Astrocyte of the cerebellum (primary cell): Measurements from ENCODE around the gene HUWE1.

Experiments used
- DNase-seq: peaks from one replicate; pipeline ENCODE4 v3.0.0-alpha.2; 2011; ENCODE audit warnings: low read depth
- H3K4me3 ChIP-seq: 2 replicates; pipeline ENCODE4 v1.5.1; 2011; ENCODE audit warnings: mild to moderate bottlenecking, low read depth, low read length, moderate library complexity
- in situ Hi-C: cut with HindIII; loops from 2 replicates; pipeline ENCODE4 v1.10.0; 2017; ENCODE audit warnings: low sequenced_read_pairs
- TF ChIP-seq, protein P1 (sequence below): IDR thresholded peaks from 2 replicates; pipeline ENCODE4 v1.5.1; 2012; ENCODE audit warnings: low read length, low read depth, moderate library complexity, mild to moderate bottlenecking; ENCODE audit errors: missing control alignments

Gene HUWE1, protein sequence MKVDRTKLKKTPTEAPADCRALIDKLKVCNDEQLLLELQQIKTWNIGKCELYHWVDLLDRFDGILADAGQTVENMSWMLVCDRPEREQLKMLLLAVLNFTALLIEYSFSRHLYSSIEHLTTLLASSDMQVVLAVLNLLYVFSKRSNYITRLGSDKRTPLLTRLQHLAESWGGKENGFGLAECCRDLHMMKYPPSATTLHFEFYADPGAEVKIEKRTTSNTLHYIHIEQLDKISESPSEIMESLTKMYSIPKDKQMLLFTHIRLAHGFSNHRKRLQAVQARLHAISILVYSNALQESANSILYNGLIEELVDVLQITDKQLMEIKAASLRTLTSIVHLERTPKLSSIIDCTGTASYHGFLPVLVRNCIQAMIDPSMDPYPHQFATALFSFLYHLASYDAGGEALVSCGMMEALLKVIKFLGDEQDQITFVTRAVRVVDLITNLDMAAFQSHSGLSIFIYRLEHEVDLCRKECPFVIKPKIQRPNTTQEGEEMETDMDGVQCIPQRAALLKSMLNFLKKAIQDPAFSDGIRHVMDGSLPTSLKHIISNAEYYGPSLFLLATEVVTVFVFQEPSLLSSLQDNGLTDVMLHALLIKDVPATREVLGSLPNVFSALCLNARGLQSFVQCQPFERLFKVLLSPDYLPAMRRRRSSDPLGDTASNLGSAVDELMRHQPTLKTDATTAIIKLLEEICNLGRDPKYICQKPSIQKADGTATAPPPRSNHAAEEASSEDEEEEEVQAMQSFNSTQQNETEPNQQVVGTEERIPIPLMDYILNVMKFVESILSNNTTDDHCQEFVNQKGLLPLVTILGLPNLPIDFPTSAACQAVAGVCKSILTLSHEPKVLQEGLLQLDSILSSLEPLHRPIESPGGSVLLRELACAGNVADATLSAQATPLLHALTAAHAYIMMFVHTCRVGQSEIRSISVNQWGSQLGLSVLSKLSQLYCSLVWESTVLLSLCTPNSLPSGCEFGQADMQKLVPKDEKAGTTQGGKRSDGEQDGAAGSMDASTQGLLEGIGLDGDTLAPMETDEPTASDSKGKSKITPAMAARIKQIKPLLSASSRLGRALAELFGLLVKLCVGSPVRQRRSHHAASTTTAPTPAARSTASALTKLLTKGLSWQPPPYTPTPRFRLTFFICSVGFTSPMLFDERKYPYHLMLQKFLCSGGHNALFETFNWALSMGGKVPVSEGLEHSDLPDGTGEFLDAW (N-terminal part only)

DNA sequence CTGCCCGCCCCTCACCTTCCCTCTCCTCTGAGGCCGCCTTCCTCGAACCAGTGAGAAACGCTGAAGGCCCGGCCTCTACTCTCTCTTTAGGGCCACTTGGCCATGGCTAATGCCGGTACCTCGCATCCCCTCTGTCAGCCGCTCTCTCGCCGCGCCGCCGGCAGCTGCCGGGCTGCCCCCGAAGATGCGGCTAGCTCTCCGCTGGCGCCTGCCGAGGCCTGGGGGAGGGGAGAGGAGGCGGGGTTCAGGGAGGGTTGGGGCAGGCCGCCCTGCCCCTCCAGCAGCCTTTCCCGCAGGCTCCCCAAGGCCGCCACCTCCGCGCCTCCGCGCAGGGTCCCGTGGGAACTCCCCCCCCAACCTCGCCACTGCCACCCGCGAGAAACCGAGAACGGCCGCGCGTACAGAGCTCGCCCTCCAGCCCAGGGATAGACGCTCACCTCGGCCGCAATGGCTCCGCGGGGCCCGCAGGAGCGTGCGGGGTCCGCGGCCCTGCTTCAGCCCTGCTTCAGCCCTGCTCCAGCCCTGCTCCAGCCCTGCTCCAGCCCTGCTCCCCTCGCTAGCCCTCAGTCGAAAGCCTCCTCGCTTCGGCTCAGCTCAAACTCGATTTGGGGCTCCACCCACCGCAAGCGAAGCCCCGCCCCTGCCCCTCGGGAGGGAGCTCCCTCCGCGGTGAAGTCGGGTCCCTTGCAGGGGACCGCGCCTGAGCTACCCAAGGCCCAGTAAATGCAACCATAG, at the start of gene HUWE1:
Gene HUWE1, minus strand, starts transcription at position 569 of the 735 bp plus-strand sequence. CDS start 32,612 bp downstream, outside the sequence.
- in situ Hi-C loops: no loop called here
- DNase-seq: no peak
- TF ChIP-seq, protein P1, sequence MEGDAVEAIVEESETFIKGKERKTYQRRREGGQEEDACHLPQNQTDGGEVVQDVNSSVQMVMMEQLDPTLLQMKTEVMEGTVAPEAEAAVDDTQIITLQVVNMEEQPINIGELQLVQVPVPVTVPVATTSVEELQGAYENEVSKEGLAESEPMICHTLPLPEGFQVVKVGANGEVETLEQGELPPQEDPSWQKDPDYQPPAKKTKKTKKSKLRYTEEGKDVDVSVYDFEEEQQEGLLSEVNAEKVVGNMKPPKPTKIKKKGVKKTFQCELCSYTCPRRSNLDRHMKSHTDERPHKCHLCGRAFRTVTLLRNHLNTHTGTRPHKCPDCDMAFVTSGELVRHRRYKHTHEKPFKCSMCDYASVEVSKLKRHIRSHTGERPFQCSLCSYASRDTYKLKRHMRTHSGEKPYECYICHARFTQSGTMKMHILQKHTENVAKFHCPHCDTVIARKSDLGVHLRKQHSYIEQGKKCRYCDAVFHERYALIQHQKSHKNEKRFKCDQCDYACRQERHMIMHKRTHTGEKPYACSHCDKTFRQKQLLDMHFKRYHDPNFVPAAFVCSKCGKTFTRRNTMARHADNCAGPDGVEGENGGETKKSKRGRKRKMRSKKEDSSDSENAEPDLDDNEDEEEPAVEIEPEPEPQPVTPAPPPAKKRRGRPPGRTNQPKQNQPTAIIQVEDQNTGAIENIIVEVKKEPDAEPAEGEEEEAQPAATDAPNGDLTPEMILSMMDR: no peak
- H3K4me3 ChIP-seq: peak within 1 kb of the TSS; percentile 63

DNA sequence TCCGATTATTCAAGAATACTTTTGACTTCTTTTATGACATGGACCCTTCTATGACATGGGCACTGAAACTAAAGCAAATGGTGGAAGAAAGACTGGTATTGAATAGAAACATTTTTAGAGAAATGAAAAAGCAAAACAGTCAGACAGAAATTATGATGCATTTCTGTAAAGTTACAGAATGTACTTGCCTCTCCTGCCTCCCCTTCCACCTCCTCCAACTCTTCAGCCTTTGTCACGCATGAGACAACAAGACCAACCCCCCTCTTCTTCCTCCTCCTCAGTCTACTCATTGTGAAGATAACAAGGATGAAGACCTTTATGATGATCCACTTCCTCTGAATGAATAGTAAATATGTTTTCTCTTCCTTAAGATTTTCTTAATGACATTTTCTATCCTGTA, 46.3 kb upstream of the HUWE1 start:
- TF ChIP-seq, protein P1: no peak
- in situ Hi-C loops: no loop called here
- DNase-seq: no peak
- no peak overlapping the region for H3K4me3 ChIP-seq

DNA sequence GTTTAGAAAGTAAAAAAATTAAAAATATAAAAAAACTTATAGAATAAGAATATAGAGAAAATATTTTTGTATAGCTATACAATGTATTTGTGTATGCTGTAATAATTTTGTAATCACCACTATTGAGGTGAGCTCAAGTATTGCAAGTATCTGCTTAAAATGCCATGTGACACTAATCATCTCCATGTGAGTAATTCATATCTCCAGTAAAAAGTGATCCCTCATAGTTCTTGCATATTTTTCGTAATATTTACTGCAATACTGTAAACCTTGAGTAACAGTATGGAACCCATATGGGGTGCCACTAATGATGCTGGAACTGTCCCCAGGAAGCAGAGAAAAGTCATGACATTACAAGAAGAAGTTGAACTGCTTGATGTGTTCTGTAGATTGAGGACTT, 43.2 kb upstream of the HUWE1 start:
- TF ChIP-seq, protein P1: no peak

DNA sequence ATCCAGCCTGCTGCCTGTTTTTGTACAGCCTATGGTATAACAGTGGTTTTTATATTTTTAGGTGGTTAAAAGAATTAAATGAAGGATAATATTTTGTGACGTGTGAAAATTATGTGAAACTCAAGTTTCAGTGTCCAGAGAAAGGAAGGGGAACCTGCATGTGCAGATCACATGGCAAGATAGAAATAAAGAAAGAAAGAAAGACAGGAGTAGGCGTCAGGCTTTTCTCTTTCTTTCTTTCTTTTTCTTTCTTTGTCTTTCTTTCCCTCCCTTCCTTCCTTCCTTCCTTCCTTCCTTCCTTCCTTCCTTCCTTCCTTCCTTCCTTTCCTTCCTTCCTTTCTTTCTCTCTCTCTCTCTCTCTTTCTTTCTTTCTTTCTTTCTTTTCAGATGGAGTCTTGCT, 42.0 kb upstream of the HUWE1 start:
- no peak overlapping the region for H3K4me3 ChIP-seq
- in situ Hi-C loops: no loop called here
- DNase-seq: no peak
- TF ChIP-seq, protein P1: no peak

More for the DNA sequence above, 43.2 kb upstream of the HUWE1 start:
- DNase-seq: no peak
- no peak overlapping the region for H3K4me3 ChIP-seq
- in situ Hi-C loops: no loop called here

DNA sequence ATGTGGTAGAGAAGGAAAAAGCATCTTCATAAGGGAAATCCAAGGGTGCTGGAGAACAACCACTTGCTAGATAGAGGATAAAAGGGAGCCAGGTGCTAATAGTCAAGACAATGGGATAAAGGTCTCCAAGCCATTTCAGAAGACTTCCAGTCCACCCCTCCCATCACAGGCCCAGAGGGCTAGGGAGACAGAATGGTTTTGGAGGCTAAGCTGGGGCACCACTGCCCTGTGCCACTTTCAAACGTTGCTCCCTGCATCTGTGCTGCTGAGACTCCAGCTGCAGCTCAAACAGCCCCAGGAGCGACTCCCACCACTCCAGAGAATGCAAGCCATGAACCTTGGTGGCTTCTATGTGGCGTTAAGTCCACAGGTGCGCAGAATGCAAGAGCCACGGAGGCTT, 38.4 kb upstream of the HUWE1 start:
- H3K4me3 ChIP-seq: no peak overlapping the region
- TF ChIP-seq, protein P1: no peak

More for the DNA sequence above, 38.4 kb upstream of the HUWE1 start:
- in situ Hi-C loops: no loop called here
- no peak for DNase-seq
